ENCODE measurements around the gene CHID1. TPM values are rescaled to one million over a fixed set of nuclear protein-coding genes. Genes with fewer than 3 reads are reported as not detected.

CHID1 gene
- total RNA-seq, 4 donors from 2014 or later = 36.0 to 55.3 (median 46.4) TPM

GRCh38 chr11:911890-912219 is 1.2 kb upstream of the CHID1 start:
- H3K27me3 ChIP-seq = no peaks in the 10 kb centered on the region
- peaks cover 0 to 33% (median 10%) of the 10 kb centered on the region in 3 donors for H3K4me1 ChIP-seq
- no peak for ATAC-seq
- TF ChIP-seq POLR2AphosphoS5 (IDR thresholded peaks at IDR 0.05) (no peak), EP300 (IDR thresholded peaks at IDR 0.05) (no peak), CTCF (IDR thresholded peaks at IDR 0.05) (no peak), POLR2A (IDR thresholded peaks at IDR 0.05) (no peak)
- peak overlapping the region in 3 of 4 donors; percentile 95 for H3K27ac ChIP-seq
- H3K4me3 ChIP-seq = peak overlapping the region in 1 of 2 donors; percentile 96
- 83 to 100% methylated on average over 1 to 2 of the region's 11 CpGs for WGBS, 2 donors (ENCODE audit: low coverage in 1 of 2)
- H3K9me3 ChIP-seq = no peaks in the 10 kb centered on the region
- peaks cover 0 to 19% of the 10 kb centered on the region in 2 donors for H3K36me3 ChIP-seq

GRCh38 chr11:911031-911889 is 650 bp upstream of the CHID1 start:
- peak overlapping the region; percentile 44 to 95 (median 95) for H3K27ac ChIP-seq
- H3K4me1 ChIP-seq = peaks cover 0 to 33% (median 10%) of the 10 kb centered on the region in 3 donors
- H3K4me3 ChIP-seq = peak overlapping the region; percentile 61 to 96
- peaks cover 0 to 25% of the 10 kb centered on the region in 2 donors for H3K36me3 ChIP-seq
- peak in 2 of 4 experiments; percentile 5 to 8 for TF ChIP-seq CTCF (IDR thresholded peaks at IDR 0.05)
- TF ChIP-seq POLR2AphosphoS5 (IDR thresholded peaks at IDR 0.05) = no peak
- ATAC-seq = peak; percentile 29
- WGBS, 2 donors (ENCODE audit: low coverage in 1 of 2) = 2 to 3% methylated on average over 6 to 27 of the region's 68 CpGs
- H3K9me3 ChIP-seq = no peaks in the 10 kb centered on the region
- no peaks in the 10 kb centered on the region for H3K27me3 ChIP-seq

- TF ChIP-seq CTCF (IDR thresholded peaks at IDR 0.05) (no peak), POLR2A (IDR thresholded peaks at IDR 0.05) (no peak), EP300 (IDR thresholded peaks at IDR 0.05) (no peak), POLR2AphosphoS5 (IDR thresholded peaks at IDR 0.05) (no peak)
- H3K27me3 ChIP-seq = no peaks in the 10 kb centered on the region
- H3K4me3 ChIP-seq = peak overlapping the region; percentile 61 to 96
- peak overlapping the region in 3 of 4 donors; percentile 95 for H3K27ac ChIP-seq
- peaks cover 0 to 33% (median 10%) of the 10 kb centered on the region in 3 donors for H3K4me1 ChIP-seq
- WGBS, 2 donors (ENCODE audit: low coverage in 1 of 2) = 5 to 6% methylated on average over 7 to 24 of the region's 38 CpGs
- ATAC-seq = no peak
- H3K9me3 ChIP-seq = no peaks in the 10 kb centered on the region
- peaks cover 0 to 28% of the 10 kb centered on the region in 2 donors for H3K36me3 ChIP-seq
Measured at GRCh38 chr11:910044-910588, 494 bp downstream of the CHID1 start.

GRCh38 chr11:909406-909805 is 1.2 kb downstream of the CHID1 start:
- peaks cover 0 to 35% of the 10 kb centered on the region in 2 donors for H3K36me3 ChIP-seq
- H3K27me3 ChIP-seq = no peaks in the 10 kb centered on the region
- H3K4me3 ChIP-seq = no peak overlapping the region
- peaks cover 0 to 33% (median 10%) of the 10 kb centered on the region in 3 donors for H3K4me1 ChIP-seq
- H3K27ac ChIP-seq = no peak overlapping the region
- ATAC-seq = no peak
- TF ChIP-seq CTCF (IDR thresholded peaks at IDR 0.05) (no peak), EP300 (IDR thresholded peaks at IDR 0.05) (no peak), POLR2A (IDR thresholded peaks at IDR 0.05) (no peak), POLR2AphosphoS5 (IDR thresholded peaks at IDR 0.05) (no peak)
- no peaks in the 10 kb centered on the region for H3K9me3 ChIP-seq
- WGBS, 2 donors (ENCODE audit: low coverage in 1 of 2) = 81 to 93% methylated on average over 6 to 9 of the region's 11 CpGs
